Measurements from ENCODE around the gene LRP1B.

The LRP1B gene

GRCh38 chr2:142010477-142011270 is 120.1 kb downstream of the LRP1B start:
- H3K9me3 ChIP-seq (ENCODE audit: control insufficient read depth, low read length) = no peaks in the 10 kb centered on the region
- no peaks in the 10 kb centered on the region for H3K27me3 ChIP-seq (replicated peaks; ENCODE audit: control insufficient read depth, insufficient read depth, low read length)
- peak; percentile 26 for DNase-seq (ENCODE audit: low read depth)
- no peak overlapping the region for H3K9ac ChIP-seq (ENCODE audit: low read length)
- no peak overlapping the region for H3K4me3 ChIP-seq (ENCODE audit: low read length)
- H3K36me3 ChIP-seq (ENCODE audit: control insufficient read depth, insufficient read depth, low read length, severe bottlenecking) = no peaks in the 10 kb centered on the region
- peaks cover 10% of the 10 kb centered on the region for H3K4me1 ChIP-seq (ENCODE audit: control insufficient read depth, insufficient read depth, low read length)

- Histone ChIP-seq H3K27me3 (replicated peaks; ENCODE audit: control insufficient read depth, insufficient read depth, low read length) (no peaks in the 10 kb centered on the region), H3K9ac (ENCODE audit: low read length) (no peak overlapping the region), H3K36me3 (ENCODE audit: control insufficient read depth, insufficient read depth, low read length, severe bottlenecking) (no peaks in the 10 kb centered on the region), H3K4me1 (ENCODE audit: control insufficient read depth, insufficient read depth, low read length) (peaks cover 10% of the 10 kb centered on the region), H3K9me3 (ENCODE audit: control insufficient read depth, low read length) (no peaks in the 10 kb centered on the region), H3K4me3 (ENCODE audit: low read length) (no peak overlapping the region)
- peak; percentile 81 for DNase-seq (ENCODE audit: low read depth)
Observed at GRCh38 chr2:142008135-142008744, 122.6 kb downstream of the LRP1B start.

- Histone ChIP-seq H3K9me3 (ENCODE audit: control insufficient read depth, low read length) (no peaks in the 10 kb centered on the region), H3K9ac (ENCODE audit: low read length) (no peak overlapping the region), H3K4me1 (ENCODE audit: control insufficient read depth, insufficient read depth, low read length) (no peaks in the 10 kb centered on the region), H3K36me3 (ENCODE audit: control insufficient read depth, insufficient read depth, low read length, severe bottlenecking) (no peaks in the 10 kb centered on the region), H3K27me3 (replicated peaks; ENCODE audit: control insufficient read depth, insufficient read depth, low read length) (no peaks in the 10 kb centered on the region), H3K4me3 (ENCODE audit: low read length) (no peak overlapping the region)
- DNase-seq (ENCODE audit: low read depth) = no peak
Observed at GRCh38 chr2:141994066-141994465, 136.8 kb downstream of the LRP1B start.

GRCh38 chr2:141992695-141993094 is 138.1 kb downstream of the LRP1B start:
- no peak overlapping the region for H3K4me3 ChIP-seq (ENCODE audit: low read length)
- DNase-seq (ENCODE audit: low read depth) = no peak
- H3K9ac ChIP-seq (ENCODE audit: low read length) = no peak overlapping the region
- no peaks in the 10 kb centered on the region for H3K36me3 ChIP-seq (ENCODE audit: control insufficient read depth, insufficient read depth, low read length, severe bottlenecking)
- no peaks in the 10 kb centered on the region for H3K27me3 ChIP-seq (replicated peaks; ENCODE audit: control insufficient read depth, insufficient read depth, low read length)
- no peaks in the 10 kb centered on the region for H3K9me3 ChIP-seq (ENCODE audit: control insufficient read depth, low read length)
- H3K4me1 ChIP-seq (ENCODE audit: control insufficient read depth, insufficient read depth, low read length) = no peaks in the 10 kb centered on the region

- peak; percentile 8 for DNase-seq (ENCODE audit: low read depth)
- Histone ChIP-seq H3K9ac (ENCODE audit: low read length) (no peak overlapping the region), H3K36me3 (ENCODE audit: control insufficient read depth, insufficient read depth, low read length, severe bottlenecking) (no peaks in the 10 kb centered on the region), H3K4me3 (ENCODE audit: low read length) (no peak overlapping the region), H3K4me1 (ENCODE audit: control insufficient read depth, insufficient read depth, low read length) (peaks cover 4% of the 10 kb centered on the region), H3K9me3 (ENCODE audit: control insufficient read depth, low read length) (no peaks in the 10 kb centered on the region), H3K27me3 (replicated peaks; ENCODE audit: control insufficient read depth, insufficient read depth, low read length) (no peaks in the 10 kb centered on the region)
Observed at GRCh38 chr2:141968433-141968832, 162.4 kb downstream of the LRP1B start.

- no peaks in the 10 kb centered on the region for H3K9me3 ChIP-seq (ENCODE audit: control insufficient read depth, low read length)
- no peak overlapping the region for H3K9ac ChIP-seq (ENCODE audit: low read length)
- peaks cover 4% of the 10 kb centered on the region for H3K4me1 ChIP-seq (ENCODE audit: control insufficient read depth, insufficient read depth, low read length)
- no peaks in the 10 kb centered on the region for H3K36me3 ChIP-seq (ENCODE audit: control insufficient read depth, insufficient read depth, low read length, severe bottlenecking)
- H3K4me3 ChIP-seq (ENCODE audit: low read length) = no peak overlapping the region
- H3K27me3 ChIP-seq (replicated peaks; ENCODE audit: control insufficient read depth, insufficient read depth, low read length) = no peaks in the 10 kb centered on the region
- no peak for DNase-seq (ENCODE audit: low read depth)
Observed at GRCh38 chr2:141967980-141968379, 162.8 kb downstream of the LRP1B start.

- H3K4me3 ChIP-seq (ENCODE audit: low read length) = no peak overlapping the region
- no peak for DNase-seq (ENCODE audit: low read depth)
- no peaks in the 10 kb centered on the region for H3K27me3 ChIP-seq (replicated peaks; ENCODE audit: control insufficient read depth, insufficient read depth, low read length)
- peaks cover 4% of the 10 kb centered on the region for H3K4me1 ChIP-seq (ENCODE audit: control insufficient read depth, insufficient read depth, low read length)
- no peaks in the 10 kb centered on the region for H3K36me3 ChIP-seq (ENCODE audit: control insufficient read depth, insufficient read depth, low read length, severe bottlenecking)
- no peaks in the 10 kb centered on the region for H3K9me3 ChIP-seq (ENCODE audit: control insufficient read depth, low read length)
- no peak overlapping the region for H3K9ac ChIP-seq (ENCODE audit: low read length)
Observed at GRCh38 chr2:141967503-141967902, 163.3 kb downstream of the LRP1B start.

GRCh38 chr2:141959941-141960340 is 170.9 kb downstream of the LRP1B start:
- Histone ChIP-seq H3K4me1 (ENCODE audit: control insufficient read depth, insufficient read depth, low read length) (no peaks in the 10 kb centered on the region), H3K9me3 (ENCODE audit: control insufficient read depth, low read length) (no peaks in the 10 kb centered on the region), H3K9ac (ENCODE audit: low read length) (no peak overlapping the region), H3K27me3 (replicated peaks; ENCODE audit: control insufficient read depth, insufficient read depth, low read length) (no peaks in the 10 kb centered on the region), H3K4me3 (ENCODE audit: low read length) (no peak overlapping the region), H3K36me3 (ENCODE audit: control insufficient read depth, insufficient read depth, low read length, severe bottlenecking) (no peaks in the 10 kb centered on the region)
- no peak for DNase-seq (ENCODE audit: low read depth)

GRCh38 chr2:141959016-141959415 is 171.8 kb downstream of the LRP1B start:
- Histone ChIP-seq H3K4me1 (ENCODE audit: control insufficient read depth, insufficient read depth, low read length) (no peaks in the 10 kb centered on the region), H3K36me3 (ENCODE audit: control insufficient read depth, insufficient read depth, low read length, severe bottlenecking) (no peaks in the 10 kb centered on the region), H3K9me3 (ENCODE audit: control insufficient read depth, low read length) (no peaks in the 10 kb centered on the region), H3K4me3 (ENCODE audit: low read length) (no peak overlapping the region), H3K9ac (ENCODE audit: low read length) (no peak overlapping the region), H3K27me3 (replicated peaks; ENCODE audit: control insufficient read depth, insufficient read depth, low read length) (no peaks in the 10 kb centered on the region)
- no peak for DNase-seq (ENCODE audit: low read depth)

- no peaks in the 10 kb centered on the region for H3K9me3 ChIP-seq (ENCODE audit: control insufficient read depth, low read length)
- DNase-seq (ENCODE audit: low read depth) = peak; percentile 10
- no peaks in the 10 kb centered on the region for H3K27me3 ChIP-seq (replicated peaks; ENCODE audit: control insufficient read depth, insufficient read depth, low read length)
- H3K36me3 ChIP-seq (ENCODE audit: control insufficient read depth, insufficient read depth, low read length, severe bottlenecking) = no peaks in the 10 kb centered on the region
- H3K4me3 ChIP-seq (ENCODE audit: low read length) = no peak overlapping the region
- H3K9ac ChIP-seq (ENCODE audit: low read length) = no peak overlapping the region
- H3K4me1 ChIP-seq (ENCODE audit: control insufficient read depth, insufficient read depth, low read length) = no peaks in the 10 kb centered on the region
Observed at GRCh38 chr2:141957827-141958450, 172.9 kb downstream of the LRP1B start.

- no peak for DNase-seq (ENCODE audit: low read depth)
- no peaks in the 10 kb centered on the region for H3K4me1 ChIP-seq (ENCODE audit: control insufficient read depth, insufficient read depth, low read length)
Observed at GRCh38 chr2:141957321-141957720, 173.5 kb downstream of the LRP1B start.

More at GRCh38 chr2:141957321-141957720, 173.5 kb downstream of the LRP1B start:
- H3K36me3 ChIP-seq (ENCODE audit: control insufficient read depth, insufficient read depth, low read length, severe bottlenecking) = no peaks in the 10 kb centered on the region
- H3K9me3 ChIP-seq (ENCODE audit: control insufficient read depth, low read length) = no peaks in the 10 kb centered on the region
- no peaks in the 10 kb centered on the region for H3K27me3 ChIP-seq (replicated peaks; ENCODE audit: control insufficient read depth, insufficient read depth, low read length)
- H3K9ac ChIP-seq (ENCODE audit: low read length) = no peak overlapping the region
- H3K4me3 ChIP-seq (ENCODE audit: low read length) = no peak overlapping the region
